AML-193 (cell line): ENCODE results near the gene SEPTIN14.
"Not testable (repeated sequence)": the region's sequence is repeated elsewhere in the genome, so short reads cannot be mapped to it uniquely, and the experiment has no call there.

Experiments
- DNase-seq, 2 experiments: peaks; one replicate each; lab custom pipeline; 2025; lab: John Stamatoyannopoulos, UW

SEPTIN14 gene

DNA sequence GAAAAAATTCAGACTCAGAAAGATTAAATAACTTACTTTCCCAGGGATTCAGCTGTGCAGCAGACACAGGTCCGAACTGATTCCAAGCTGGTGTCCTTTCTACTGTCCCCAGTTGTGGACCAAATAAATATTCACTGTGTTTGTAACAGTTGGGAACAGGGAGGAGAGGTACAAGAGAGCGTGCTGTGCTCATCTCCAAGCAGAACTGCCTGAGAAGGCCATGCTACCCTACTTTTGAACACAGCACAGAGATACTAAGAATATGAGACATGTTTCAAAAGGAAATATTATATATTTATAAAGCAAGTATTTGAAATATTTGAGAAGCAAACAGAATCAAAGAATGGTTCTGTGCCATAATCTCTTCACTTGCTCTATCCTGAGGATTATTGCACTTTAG, at the start of gene SEPTIN14:
Gene SEPTIN14, minus strand, starts transcription at position 101 of the 400 bp plus-strand sequence. CDS start 756 bp downstream, outside the sequence.
- not testable (repeated sequence) for DNase-seq

DNA sequence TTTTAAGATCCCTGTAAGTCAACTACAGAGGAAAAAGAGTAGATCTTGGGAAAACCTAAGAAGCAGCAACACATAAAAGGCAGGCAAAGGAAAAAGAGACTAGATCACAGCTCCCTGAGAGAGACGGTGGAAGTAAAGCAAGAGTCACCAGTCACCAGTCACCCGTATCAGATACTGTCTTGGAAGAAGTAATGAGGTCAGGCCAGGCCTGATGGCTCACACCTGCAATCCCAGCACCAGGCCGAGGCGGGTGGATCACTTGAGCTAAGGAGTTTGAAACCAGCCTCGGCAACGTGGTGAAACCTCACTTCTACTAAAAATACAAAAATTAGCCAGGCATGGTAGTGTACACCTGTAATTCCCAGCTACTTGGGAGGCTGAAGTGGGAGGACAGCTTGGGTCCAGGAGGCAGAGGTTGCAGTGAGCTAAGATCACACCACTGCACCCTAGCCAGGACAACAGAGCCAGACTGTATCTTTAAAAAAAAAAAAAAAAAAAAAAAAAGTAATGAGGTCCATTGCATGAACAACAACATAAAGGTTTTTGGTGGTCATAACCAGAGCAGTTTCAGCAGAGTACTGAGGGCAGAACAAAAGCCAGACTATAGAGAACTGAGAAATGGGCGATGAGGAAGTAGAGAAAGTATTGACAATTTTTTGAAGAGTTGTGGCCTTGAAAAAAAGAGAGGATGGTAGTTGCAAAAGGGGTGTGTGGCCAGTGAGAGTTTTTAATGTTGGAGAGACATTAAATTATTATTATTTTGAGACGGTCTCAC, 41.6 kb upstream of the SEPTIN14 start:
- DNase-seq, result no peak

DNA sequence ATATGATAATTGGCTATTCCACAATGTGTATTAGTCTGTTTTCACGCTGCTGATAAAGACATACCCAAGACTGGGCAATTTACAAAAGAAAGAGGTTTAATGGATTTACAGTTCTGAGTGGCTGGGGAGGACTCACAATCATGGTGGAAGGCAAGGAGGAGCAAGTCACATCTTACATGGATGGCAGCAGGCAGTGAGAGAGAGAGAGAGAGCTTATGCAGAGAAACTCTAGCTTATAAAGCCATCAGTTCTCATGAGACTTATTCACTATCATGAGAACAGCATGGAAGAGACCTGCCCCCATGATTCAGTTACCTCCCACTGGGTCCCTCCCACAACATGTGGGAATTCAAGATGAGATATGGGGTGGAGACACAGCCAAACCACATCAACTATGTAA, 38.5 kb upstream of the SEPTIN14 start:
- not testable (repeated sequence) for DNase-seq

DNA sequence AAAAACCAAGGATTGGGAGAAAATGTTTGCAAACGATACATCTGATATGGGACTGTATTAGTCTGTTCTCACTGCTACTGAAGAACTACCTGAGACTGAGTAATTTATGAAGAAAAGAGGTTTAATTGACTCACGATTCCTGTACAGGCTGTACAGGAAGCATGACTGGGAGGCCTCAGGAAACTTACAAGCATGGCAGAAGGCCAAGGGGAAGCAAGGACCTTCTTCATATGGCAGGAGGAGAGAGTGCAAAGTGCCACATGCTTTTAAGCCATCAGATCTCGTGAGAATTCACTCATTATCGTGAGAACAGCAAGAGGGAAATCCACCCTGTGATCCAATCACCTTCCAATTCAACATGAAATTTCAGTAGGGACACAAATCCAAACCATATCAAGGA, 35.7 kb upstream of the SEPTIN14 start:
- no peak for DNase-seq

DNA sequence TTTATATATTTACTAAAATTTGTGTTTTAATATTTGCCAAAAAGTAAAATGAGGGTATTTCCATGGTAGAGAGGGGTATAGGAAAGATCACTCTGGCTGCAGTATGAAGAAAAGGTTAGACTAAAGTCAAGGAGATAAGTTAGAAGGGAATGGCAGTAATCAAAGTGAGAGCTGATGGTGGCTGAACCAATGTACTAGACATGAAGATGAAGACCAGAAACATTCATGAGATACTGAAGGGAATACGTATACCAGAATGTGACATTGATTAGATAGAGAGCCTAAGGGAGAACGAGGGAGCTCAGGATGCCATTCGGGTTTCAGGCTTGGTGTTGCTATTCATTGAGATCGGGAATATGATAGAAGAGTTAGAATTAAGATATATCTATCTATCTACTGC, 32.5 kb upstream of the SEPTIN14 start:
- DNase-seq, result no peak

DNA sequence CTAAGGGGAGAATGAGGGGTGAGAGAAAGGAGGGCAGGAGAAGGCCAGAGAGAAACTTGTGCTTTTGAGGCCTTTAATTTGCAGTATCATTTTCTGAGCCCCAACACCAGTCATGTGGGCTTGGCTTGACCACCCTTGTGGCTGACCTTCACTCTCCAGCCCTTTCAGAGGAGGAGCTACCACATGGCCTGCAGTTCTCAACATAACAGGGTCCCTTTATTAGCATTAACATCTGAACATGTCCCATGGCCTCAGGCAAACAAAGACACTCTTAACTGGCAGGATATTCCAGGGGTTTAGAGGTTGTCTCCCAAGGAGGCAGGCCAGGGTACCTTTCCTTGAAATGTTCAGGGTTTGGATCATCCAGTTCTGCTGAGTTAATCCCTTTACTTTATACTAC, 31.4 kb upstream of the SEPTIN14 start:
- DNase-seq, result no peak

DNA sequence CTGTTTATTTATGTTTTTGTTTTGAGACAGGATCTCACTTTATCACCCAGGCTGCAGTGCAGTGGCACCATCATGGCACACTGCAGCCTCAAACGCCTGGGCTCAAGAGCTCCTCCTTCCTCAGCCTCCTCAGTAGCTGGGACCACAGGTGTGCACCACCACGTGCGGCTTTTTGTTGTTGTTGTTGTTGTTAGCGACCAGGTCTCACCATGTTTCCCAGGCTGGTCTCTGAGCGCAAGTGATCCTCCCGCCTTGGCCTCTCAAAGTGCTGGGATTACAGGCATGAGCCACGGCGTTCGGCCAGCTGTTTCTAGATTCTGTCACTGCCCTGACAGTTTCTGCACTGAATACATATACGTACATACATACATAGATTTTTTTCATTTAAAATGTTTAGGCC, 25.8 kb upstream of the SEPTIN14 start:
- DNase-seq, result not testable (repeated sequence)

DNA sequence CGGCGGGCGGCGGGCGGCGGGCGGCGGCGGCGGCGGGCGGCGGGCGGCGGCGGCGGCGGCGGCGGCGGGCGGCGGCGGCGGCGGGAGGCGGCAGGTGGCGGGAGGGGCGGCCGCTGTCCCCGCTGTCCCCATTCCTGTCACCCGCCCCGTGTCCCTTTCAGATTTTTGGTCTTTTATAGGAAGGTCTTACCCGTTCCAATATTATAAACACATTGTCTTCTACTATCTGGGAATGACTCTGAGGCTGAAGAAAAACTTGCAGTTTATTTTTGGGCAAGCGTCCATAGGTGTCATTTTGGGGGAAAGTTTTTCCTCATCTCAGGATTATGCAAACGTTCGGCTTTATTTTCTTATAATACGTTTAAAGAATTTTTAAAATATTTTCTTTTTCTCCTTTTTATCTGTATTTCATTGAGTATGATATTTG, 25.3 kb upstream of the SEPTIN14 start:
- DNase-seq, result peak in 1 of 2 experiments; percentile 3

DNA sequence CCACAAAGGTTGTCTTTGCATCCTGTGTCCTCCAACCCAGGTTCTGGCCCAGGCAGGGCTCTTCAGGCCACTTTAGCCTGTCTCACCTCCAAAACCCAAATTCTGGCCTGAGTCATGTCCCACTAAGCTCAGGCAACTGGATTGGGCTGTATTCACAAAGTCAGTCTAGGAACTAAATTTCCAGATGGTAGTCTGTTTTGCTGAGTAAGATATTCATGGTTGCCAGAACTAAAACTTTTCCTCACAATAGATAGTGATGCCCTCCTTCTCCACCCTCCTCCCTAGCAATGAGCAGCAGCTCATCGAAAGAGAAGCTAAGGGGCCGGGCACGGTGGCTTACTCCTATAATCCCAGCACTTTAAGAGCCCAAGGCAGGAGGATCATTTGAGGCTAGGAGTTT, 21.8 kb upstream of the SEPTIN14 start:
- DNase-seq, result no peak

DNA sequence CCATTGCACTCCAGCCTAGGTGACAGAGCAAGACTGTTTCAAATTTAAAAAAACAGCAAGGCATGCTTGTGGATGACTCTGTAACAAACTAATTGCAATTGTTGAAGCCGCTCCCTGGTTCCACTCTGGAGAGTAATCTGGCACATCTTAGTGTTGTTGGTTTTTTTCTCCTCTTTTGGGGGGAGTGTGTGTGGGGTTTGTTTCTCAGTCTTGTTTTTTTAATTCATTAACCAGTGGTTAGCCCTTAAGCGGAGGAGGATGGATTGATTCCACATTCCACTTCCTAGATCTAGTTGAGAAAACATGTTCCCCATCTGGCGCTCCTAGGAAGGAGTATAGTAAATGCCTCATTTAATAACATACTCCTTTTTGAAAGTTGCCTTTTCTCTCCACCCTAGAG, 16.1 kb upstream of the SEPTIN14 start:
- no peak for DNase-seq

DNA sequence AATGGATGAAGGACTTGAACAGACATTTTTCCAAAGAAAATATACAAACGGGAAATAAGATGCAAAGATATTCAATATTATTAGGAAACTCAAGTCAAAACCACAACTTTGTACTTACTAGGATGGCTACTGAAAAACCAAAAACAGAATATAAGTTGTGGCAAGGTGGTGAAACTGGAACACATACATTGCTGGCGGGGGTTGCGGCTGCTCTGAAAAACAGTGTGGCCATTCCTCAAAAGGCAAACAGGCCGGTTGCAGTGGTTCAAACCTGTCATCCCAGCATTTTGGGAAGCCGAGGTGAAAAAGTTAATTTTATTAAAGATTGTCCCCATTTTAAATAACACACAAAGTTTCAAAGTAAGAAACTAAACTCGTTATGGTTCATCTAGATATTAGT, 14.8 kb upstream of the SEPTIN14 start:
- no peak for DNase-seq

DNA sequence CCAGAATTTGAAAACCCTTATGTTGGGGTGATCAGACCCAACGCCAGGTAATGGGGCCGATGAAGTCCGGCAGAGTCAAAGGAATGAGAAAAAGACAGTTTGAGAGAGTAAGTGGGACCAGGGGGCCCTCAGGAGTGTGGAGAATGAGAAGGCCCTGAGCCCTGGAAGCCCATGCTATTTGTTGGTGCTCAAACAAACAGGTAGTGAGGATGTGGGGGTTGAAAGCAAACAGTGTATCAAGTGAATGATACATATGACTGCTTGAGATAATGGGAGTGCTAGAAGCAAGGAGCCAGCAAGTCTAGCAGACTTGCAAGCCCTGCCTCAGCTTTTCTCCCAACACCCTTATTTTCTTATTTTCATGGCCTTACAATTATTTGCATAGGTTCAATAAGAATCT, 11.2 kb upstream of the SEPTIN14 start:
- no peak for DNase-seq

DNA sequence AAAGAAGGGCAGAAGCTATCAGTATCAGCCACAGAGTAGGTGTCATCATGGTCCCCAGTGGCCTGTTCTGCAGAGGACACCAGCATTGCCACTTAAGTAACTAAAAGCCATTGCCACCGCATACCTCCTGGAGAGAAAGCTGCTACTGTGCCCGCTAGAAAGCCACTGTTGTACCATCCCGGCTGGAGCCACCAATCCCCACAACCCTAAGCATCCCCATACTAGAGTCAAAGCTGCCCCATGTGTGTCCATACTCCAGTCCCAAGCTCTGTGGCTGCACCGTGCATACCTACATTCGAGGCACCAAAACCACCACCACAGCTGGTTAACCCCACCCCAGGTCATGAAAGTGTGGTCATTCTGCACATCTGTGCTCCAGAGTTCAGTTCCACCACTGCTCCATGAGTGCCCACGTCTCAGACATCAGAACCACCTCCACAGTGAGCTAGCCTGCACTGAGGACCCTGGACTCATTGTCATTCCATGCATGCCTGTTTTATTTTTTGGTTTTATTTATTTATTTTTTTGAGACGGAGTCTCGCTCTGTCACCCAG, 9.5 kb upstream of the SEPTIN14 start:
- no peak for DNase-seq

DNA sequence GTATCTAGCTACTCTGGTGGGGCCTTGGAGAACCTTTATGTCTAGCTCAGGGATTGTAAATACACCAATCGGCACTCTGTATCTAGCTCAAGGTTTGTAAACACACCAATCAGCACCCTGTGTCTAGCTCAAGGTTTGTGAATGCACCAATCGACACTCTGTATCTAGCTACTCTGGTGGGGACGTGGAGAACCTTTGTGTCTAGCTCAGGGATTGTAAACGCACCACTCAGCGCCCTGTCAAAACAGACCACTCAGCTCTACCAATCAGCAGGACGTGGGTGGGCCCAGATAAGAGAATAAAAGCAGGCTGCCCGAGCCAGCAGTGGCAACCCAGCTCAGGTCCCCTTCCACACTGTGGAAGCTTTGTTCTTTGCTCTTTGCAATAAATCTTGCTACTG, 6.4 kb upstream of the SEPTIN14 start:
- DNase-seq, result not testable (repeated sequence)

DNA sequence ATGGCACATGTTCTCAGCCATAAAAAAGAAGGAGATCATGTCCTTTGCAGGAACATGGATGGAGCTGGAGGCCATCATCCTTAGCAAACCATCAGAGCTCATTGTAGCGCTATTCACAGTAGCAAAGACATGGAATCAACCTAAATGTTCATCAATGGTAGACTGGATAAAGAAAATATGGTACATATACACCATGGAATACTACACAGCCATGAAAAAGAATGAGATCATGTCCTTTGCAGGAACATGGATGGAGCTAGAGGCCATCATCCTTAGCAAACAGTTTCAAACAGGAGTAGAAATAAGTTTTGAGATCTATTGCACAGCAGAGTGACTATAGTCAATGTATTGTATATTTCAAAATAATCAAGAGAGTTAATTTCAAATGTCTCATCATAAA, 17.4 kb downstream of the SEPTIN14 start:
- not testable (repeated sequence) for DNase-seq

DNA sequence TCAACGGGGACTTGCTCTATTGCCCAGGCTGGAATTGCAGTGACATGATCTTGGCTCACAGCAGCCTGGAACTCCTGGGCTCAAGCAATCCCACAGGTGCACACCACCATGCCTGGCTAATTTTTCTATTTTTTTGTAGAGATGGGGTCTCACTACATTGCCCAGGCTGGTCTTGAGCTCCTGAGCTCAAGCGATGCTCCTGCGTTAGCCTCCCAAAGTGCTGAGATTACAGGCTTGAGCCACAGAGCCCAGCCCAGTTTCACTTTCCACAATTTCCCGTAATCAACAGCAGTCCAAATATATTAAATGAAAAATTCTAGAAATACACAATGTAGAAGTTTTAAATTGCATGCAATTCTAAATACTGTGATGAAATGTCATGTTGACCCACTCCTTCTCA, 24.0 kb downstream of the SEPTIN14 start:
- no peak for DNase-seq

DNA sequence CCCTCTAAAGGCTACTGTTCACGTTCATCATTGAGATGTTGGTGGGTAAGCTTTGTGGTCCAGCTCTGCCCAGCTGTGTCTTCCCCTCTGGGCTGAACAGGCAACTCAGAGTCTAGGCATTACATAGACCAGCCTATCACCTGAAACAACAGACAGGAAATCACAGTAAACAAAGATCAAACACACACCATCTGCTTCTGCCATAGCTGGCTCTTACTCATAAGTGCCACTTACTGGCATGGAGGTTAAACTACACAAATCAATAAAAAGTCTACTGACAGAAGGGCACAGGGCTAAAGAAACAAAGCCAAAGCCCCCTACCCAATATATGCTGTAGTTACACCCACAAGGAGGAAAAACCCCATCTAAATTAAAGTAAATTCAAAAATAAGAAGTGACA, 35.0 kb downstream of the SEPTIN14 start:
- no peak for DNase-seq

DNA sequence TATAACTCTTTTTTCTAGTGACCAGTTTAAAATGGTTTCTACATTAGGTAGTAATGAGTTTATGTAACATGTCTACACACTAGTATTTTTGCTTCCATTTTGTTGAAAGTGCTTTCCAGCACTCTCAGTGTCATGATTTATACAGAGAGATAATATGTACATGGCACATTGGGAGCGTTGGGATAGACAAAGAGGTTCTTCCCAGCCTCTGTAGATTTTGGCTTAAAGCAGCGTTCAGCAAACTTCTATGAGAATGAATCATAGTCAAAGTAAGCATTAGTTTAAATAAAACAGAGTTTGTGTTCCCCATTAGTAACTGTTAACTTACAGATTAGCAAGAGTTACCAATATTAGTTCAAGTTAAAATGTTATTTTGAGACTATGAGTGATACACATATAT, 43.9 kb downstream of the SEPTIN14 start:
- no peak for DNase-seq

DNA sequence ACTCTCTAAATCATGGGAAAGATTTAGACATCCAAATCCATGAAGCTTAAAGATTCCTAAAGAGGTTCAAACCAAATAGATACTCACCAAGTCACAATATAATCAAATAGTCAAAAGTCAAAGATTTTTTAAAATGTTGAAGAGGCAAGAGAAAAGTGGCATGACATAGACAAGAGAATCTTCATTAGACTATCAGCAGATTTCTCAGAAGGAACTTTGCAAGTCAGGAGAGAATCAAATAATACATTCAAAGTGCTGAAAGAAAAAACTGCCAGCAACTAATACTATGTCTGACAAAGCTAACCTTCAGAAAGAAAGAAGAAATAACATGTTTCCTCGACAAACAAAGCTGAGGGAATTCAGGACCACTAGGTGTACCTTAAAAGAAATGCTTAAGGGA, 65.3 kb downstream of the SEPTIN14 start:
- DNase-seq, result not testable (repeated sequence)

DNA sequence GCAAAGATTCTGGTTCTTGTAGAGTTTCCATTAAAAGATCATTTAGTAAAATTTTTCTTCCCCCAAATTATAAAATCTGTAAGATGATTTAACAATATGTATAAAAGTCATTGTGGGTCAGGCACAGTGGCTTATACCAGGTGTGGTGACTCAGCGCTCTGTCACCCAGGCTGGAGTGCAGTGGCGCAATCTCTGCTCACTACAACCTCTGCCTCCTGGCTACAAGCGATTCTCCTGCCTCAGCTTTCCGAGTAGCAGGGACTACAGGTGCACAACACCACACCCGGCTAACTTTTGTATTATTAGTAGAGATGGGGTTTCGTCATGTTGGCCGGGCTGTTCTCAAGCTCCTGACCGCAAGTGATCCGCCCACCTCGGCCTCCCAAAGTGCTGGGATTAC, 68.0 kb downstream of the SEPTIN14 start:
- no peak for DNase-seq

DNA sequence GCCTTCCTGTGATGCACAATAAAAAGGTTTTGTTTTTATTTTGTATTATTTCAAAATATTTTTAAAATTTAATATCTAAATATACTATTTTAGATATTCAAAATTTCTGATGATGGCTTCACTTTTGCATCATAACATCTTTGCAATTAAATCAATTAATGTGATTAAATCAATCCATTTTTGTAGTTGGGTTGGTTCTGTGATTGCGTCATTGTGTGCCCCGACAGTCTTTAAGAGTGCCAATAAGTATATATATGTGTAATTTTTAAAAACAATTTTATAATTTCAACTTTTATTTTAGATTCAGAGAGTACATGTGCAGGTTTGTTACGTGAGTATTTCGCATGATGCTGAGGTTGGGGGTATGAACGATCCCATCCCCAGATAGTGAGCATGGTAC, 70.5 kb downstream of the SEPTIN14 start:
- no peak for DNase-seq

DNA sequence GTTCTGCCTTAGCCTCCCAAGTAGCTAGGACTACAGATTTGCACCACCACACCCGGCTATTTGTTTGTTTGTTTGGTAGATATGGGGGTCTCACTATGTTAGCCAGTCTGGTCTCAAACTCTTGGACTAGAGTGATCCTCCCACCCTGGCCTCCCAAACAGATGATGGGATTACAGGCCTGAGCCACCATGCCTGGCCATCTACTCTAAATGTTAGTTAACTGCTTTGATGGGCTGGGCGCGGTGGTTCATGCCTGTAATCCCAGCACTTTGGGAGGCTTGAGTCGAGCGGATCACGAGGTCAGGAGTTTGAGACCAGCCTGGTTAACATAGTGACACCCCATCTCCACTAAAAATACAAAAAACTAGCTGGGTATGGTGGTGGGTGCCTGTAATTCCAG, 74.8 kb downstream of the SEPTIN14 start:
- DNase-seq, result no peak

DNA sequence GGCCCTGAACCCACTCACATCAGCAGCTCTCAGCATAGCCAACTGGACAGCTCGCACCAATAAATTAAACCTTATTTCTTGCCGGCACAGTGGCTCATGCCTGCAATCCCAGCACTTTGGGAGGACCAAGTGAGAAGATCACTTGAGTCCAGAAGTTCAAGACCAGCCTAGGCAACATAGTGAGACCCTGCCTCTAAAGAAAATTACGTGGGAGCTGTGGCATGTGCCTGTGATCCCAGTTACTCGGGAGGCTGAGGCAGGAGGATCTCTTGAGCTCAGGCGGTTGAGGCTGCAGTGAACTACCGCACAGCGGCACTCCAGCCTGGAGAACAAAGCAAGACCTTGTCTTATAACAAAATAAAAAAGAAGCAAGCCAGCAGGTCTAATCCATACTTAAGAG, 75.7 kb downstream of the SEPTIN14 start:
- no peak for DNase-seq

DNA sequence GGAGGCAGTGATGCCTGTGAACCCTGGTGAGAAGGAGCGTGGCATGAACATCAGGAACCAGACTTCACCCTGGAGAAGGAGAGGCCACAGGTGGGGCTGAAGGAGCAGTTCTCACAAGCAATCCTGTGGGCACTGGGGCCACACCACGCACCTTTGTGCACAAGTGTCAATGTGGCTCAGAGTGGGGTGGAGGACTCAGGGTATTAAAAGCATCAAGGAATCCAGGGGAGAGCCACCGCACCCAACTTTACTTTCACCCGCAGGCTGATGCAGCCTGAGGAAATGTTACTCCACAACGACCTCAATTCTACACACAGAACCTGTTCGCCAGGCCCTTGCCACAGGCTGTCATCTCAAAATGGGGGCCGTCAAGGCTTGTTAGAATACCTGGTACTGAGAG, 77.1 kb downstream of the SEPTIN14 start:
- DNase-seq, result not testable (repeated sequence)
